Skeletal muscle satellite cell (primary cell): ENCODE results near the gene DLX5. TPM values are rescaled to one million over a fixed set of nuclear protein-coding genes. Genes with fewer than 3 reads are reported as not detected.

ENCODE experiments used
- H3K27me3 ChIP-seq: 2 replicates; pipeline ENCODE4 v1.7.0; 2013; ENCODE audit warnings: low read length; ENCODE audit not compliant: control insufficient read depth, insufficient read depth
- H3K36me3 ChIP-seq: 2 replicates; pipeline ENCODE4 v1.7.0; 2013; ENCODE audit warnings: mild to moderate bottlenecking, control low read depth, low read length; ENCODE audit not compliant: insufficient read depth
- H3K4me1 ChIP-seq: 2 replicates; pipeline ENCODE4 v1.7.0; 2013; ENCODE audit warnings: low read length; ENCODE audit not compliant: control insufficient read depth, insufficient read depth
- H3K4me2 ChIP-seq: 2 replicates; pipeline ENCODE4 v1.7.0; 2013; ENCODE audit warnings: mild to moderate bottlenecking, low read length
- H3K4me3 ChIP-seq: 2 replicates; pipeline ENCODE4 v1.7.0; 2013; ENCODE audit warnings: low read length
- H3K9ac ChIP-seq: 2 replicates; pipeline ENCODE4 v1.7.0; 2013; ENCODE audit warnings: mild to moderate bottlenecking, low read depth, low read length, moderate library complexity
- H3K9me3 ChIP-seq: replicated peaks from 2 replicates; pipeline ENCODE4 v1.7.0; 2013; ENCODE audit warnings: mild to moderate bottlenecking, control low read depth, low read length
- small RNA-seq: library from RNA; depleted of rRNA; stranded (forward); fragments of <200 nt; gene quantifications from one replicate; pipeline ENCODE3, GENCODE V24; 2012

Gene DLX5

DNA sequence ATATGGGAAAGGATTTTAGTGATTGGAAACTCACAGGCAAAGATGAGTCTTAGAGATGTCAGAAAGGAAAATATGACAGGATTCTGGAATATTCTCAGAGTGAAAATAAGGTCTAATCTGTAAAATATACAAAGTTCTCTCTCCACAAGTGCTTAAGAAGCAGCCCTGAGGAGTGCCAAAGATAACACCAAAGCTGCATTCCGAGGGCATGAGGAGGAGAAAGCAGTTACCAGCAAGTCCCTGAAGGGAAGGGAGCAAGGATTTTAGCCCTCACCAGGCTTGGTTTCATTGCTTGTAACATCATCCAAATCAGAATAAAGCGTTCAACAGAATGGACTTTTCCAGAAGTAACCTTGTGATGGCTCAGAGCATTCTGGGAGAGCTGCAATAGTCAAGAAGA lies 50.6 kb downstream of the DLX5 start:
- Histone ChIP-seq H3K9ac (no peak overlapping the region), H3K9me3 (no peaks in the 10 kb centered on the region), H3K4me3 (no peak overlapping the region), H3K27me3 (no peaks in the 10 kb centered on the region), H3K4me1 (peaks cover 9% of the 10 kb centered on the region), H3K36me3 (no peaks in the 10 kb centered on the region), H3K4me2 (no peak overlapping the region)

DNA sequence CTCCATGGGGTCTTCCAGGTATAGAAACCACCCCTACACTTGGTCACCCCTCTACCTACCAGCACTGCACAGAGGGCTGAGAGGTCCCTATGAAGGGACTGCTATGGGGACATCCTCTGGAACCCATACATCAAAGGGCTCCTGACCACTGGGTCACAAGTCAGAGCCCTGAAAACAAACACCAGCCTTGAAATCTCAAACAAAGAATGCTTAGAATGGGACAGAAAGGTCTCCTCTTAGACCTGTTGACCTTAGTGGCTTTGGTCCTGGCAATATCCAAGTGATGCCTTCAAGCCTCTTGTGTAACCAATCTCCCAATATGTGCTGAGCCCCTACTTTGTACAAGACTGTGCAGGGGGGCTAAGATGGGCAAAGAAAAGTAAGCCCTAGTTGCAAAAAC lies 53.9 kb downstream of the DLX5 start:
- Histone ChIP-seq H3K9ac (no peak overlapping the region), H3K4me3 (no peak overlapping the region), H3K27me3 (no peaks in the 10 kb centered on the region), H3K4me1 (peaks cover 9% of the 10 kb centered on the region), H3K9me3 (no peaks in the 10 kb centered on the region), H3K4me2 (no peak overlapping the region), H3K36me3 (no peaks in the 10 kb centered on the region)

Small RNA genes within 50 kb of the gene (small RNA-seq; reads per million reads assigned to genes)
- not detected for gene RF01778
